Measurements from ENCODE around the gene POLD2.

GRCh38 chr7:44087911-44088838 lies 35.2 kb downstream of the POLD2 start:
- TF ChIP-seq CTCF (IDR thresholded peaks at IDR 0.05), result no peak
- no peak for TF ChIP-seq POLR2A (IDR thresholded peaks at IDR 0.05)
- TF ChIP-seq EP300 (IDR thresholded peaks at IDR 0.05), result no peak
